Left lung (tissue), 10 donors: ENCODE measurements around the gene ADIRF. TPM values are rescaled to one million over a fixed set of nuclear protein-coding genes. Genes with fewer than 3 reads are reported as not detected.
"Not testable (repeated sequence)": the region's sequence is repeated elsewhere in the genome, so short reads cannot be mapped to it uniquely, and the experiment has no call there.

Experiments used
- ATAC-seq: fragments of 200-7000 bp; cut with Tn5 transposase; one replicate; pipeline ENCODE4 v1.9.1; 2020; ENCODE audit warnings: moderate library complexity
- DNase-seq, 4 donors: peaks; one replicate each; pipeline ENCODE4 v3.0.0-alpha.2; 2013 to 2020
- H3K27ac ChIP-seq, 2 donors: fragments of 200-600 bp; sonication (generic) in 1 of 2; one replicate each; pipeline versions ENCODE4 v1.5.0 to v1.8.0; 2020 to 2021
- H3K27me3 ChIP-seq, 2 donors: fragments of 200-600 bp; sonication (generic) in 1 of 2; one replicate each; pipeline versions ENCODE4 v1.5.0 to v1.8.0; 2020 to 2021
- H3K36me3 ChIP-seq, 2 donors: fragments of 200-600 bp; sonication (generic) in 1 of 2; one replicate each; pipeline versions ENCODE4 v1.5.0 to v1.8.0; 2020 to 2021
- H3K4me1 ChIP-seq, 2 donors: fragments of 200-600 bp; one replicate each; pipeline ENCODE4 v1.8.0; 2021
- H3K4me3 ChIP-seq, 2 donors: fragments of 200-600 bp; sonication (generic) in 1 of 2; one replicate each; pipeline versions ENCODE4 v1.5.0 to v1.8.0; 2020 to 2021; ENCODE audit warnings: mild to moderate bottlenecking in 1 of 2
- H3K9me3 ChIP-seq, 2 donors: fragments of 200-600 bp; sonication (generic) in 1 of 2; one replicate each; pipeline versions ENCODE4 v1.5.0 to v1.8.0; 2020 to 2021
- CTCF ChIP-seq, 2 donors: fragments of 200-600 bp; sonication (generic) in 1 of 2; IDR thresholded peaks; one replicate each; pipeline versions ENCODE4 v1.5.0 to v1.8.0; 2021; ENCODE audit warnings: antibody characterized with exemption in 2 of 2
- intact Hi-C, 2 donors: fragments of 100-400 bp; cut with DNase I; formaldehyde crosslinking; loops; one replicate each; pipeline versions ENCODE4 v1.11.2 to v1.14.2; 2022
- polyA plus RNA-seq, 6 donors: library from polyadenylated mRNA; unstranded; fragments of 120-200 nt; gene quantifications; one replicate each; pipeline ENCODE4 v1.2.1, GENCODE V29; 2013; ENCODE audit not compliant: insufficient read length in 6 of 6
- total RNA-seq, 2 donors: library from RNA; stranded (reverse); fragmentation: NEBNext Ultra II Directional; extraction: Animal tissue kit (Norgen Biotek cat#: 25700); gene quantifications; one replicate each; pipeline ENCODE4 v1.2.1, GENCODE V29; 2021
- donor health status: DM: no; HTN: yes; CAD: no.
- donor health status: DM: no; HTN: no; CAD: no.

The ADIRF gene
- total and polyA plus RNA-seq, 8 donors: 8.0 to 94.1 (median 17.9) TPM

GRCh38 chr10:86979977-86980448, 11.7 kb downstream of the ADIRF start:
- intact Hi-C loops: no loop called here
- no peak overlapping the region for H3K27ac ChIP-seq
- DNase-seq (no peak), ATAC-seq (peak; percentile 60)
- no peaks in the 10 kb centered on the region for H3K27me3 ChIP-seq
- peaks cover 0 to 3% of the 10 kb centered on the region in 2 donors for H3K4me1 ChIP-seq
- H3K4me3 ChIP-seq: no peak overlapping the region
- TF ChIP-seq CTCF (IDR thresholded peaks at IDR 0.05): no peak
- H3K9me3 ChIP-seq: no peaks in the 10 kb centered on the region
- H3K36me3 ChIP-seq: no peaks in the 10 kb centered on the region

GRCh38 chr10:86981020-86981419, 12.7 kb downstream of the ADIRF start:
- not testable (repeated sequence) for H3K27ac ChIP-seq

DNA sequence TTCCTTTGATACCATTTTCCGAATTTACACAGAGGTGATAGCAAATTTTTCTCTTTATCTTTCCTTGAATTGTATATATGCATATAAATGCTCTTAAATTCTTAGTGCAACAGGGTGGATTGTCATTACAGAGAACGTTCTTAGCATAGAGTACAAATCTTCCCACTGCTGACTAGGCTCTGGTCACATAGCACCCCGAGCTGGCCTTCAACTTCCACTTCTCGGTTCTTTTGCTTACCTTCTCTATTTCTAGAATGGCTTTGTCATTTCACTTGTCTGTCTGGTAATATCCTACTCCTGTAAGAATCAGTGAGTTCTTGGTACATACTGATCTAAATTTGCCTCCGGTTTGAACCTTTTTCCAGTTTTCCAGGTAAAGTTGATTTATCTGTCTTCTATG, 13.4 kb downstream of the ADIRF start:
- ATAC-seq (no peak), DNase-seq (no peak)
- H3K27me3 ChIP-seq: no peaks in the 10 kb centered on the region
- H3K4me1 ChIP-seq: peaks cover 0 to 3% of the 10 kb centered on the region in 2 donors
- no peaks in the 10 kb centered on the region for H3K36me3 ChIP-seq
- no peak overlapping the region for H3K4me3 ChIP-seq
- H3K27ac ChIP-seq: no peak overlapping the region
- no peak for TF ChIP-seq CTCF (IDR thresholded peaks at IDR 0.05)
- intact Hi-C loops: no loop called here
- no peaks in the 10 kb centered on the region for H3K9me3 ChIP-seq

More at GRCh38 chr10:86981020-86981419, 12.7 kb downstream of the ADIRF start:
- H3K9me3 ChIP-seq, intact Hi-C loops, ATAC-seq, H3K4me1 ChIP-seq, H3K36me3 ChIP-seq, H3K27me3 ChIP-seq, DNase-seq, H3K4me3 ChIP-seq: not testable (repeated sequence)

GRCh38 chr10:86984498-86984897, 16.2 kb downstream of the ADIRF start:
- intact Hi-C loops: not testable (repeated sequence)

DNA sequence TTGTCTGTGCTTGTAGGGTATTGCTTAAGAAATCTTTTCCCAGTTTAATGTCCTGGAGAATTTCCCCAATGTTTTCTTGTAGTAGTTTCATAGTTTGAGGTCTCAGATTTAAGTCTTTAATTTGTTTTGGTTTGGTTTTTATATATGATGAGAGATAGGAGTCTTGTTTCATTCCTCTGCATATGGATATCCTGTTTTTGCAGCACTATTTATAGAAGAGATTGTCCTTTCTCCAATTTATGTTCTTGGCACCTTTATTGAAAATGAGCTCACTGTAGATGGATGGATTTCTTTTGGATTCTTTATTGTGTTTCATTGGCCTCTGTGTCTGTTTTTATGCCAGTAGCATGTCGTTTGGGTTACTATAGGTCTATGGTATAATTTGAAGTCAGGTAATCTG, 20.2 kb downstream of the ADIRF start:
- no peaks in the 10 kb centered on the region for H3K4me1 ChIP-seq
- no peaks in the 10 kb centered on the region for H3K27me3 ChIP-seq
- DNase-seq (no peak), ATAC-seq (no peak)
- no peak overlapping the region for H3K4me3 ChIP-seq
- no peak overlapping the region for H3K27ac ChIP-seq
- TF ChIP-seq CTCF (IDR thresholded peaks at IDR 0.05): no peak
- no peaks in the 10 kb centered on the region for H3K9me3 ChIP-seq
- no peaks in the 10 kb centered on the region for H3K36me3 ChIP-seq
- intact Hi-C loops: no loop called here

More at GRCh38 chr10:86984498-86984897, 16.2 kb downstream of the ADIRF start:
- H3K27ac ChIP-seq, DNase-seq, H3K36me3 ChIP-seq, H3K27me3 ChIP-seq, H3K4me1 ChIP-seq, ATAC-seq, H3K4me3 ChIP-seq, H3K9me3 ChIP-seq: not testable (repeated sequence)

DNA sequence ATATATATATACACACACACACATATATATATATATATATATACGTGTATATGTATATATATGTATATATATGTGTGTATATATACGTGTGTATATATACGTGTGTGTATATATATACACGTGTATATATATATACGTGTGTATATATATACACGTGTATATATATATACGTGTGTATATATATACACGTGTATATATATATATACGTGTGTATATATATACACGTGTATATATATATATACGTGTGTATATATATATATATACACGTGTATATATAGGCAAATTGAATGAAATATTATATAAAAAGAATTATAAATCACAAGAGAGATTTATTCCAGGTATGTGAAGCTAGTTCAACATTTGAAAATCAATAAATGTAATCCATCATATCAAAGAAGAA, 23.1 kb downstream of the ADIRF start:
- DNase-seq, ATAC-seq, H3K27ac ChIP-seq, H3K9me3 ChIP-seq, H3K27me3 ChIP-seq, H3K4me1 ChIP-seq, intact Hi-C loops, H3K36me3 ChIP-seq, H3K4me3 ChIP-seq: not testable (repeated sequence)

DNA sequence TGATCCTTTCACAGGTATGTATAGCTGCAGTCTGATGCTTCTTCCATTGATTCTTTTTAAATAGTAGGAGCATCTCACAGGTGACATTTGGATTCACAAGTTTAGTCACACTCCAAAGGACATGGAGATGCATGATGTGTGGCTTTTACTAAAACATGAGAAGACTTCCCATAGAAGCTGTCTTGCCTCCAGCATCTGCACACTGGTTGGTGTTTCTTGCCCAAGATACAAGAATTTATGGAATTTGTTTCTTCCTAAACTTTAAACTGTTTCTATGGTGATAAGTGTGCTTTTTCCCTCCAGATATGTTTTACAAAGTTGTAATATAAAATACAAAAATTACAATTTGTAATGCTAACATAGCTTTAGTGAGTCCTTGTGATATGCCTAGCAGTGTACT, 24.2 kb downstream of the ADIRF start:
- H3K27ac ChIP-seq: no peak overlapping the region
- H3K9me3 ChIP-seq: no peaks in the 10 kb centered on the region
- no peaks in the 10 kb centered on the region for H3K27me3 ChIP-seq
- ATAC-seq: no peak
- no peak for TF ChIP-seq CTCF (IDR thresholded peaks at IDR 0.05)
- H3K36me3 ChIP-seq: no peaks in the 10 kb centered on the region
- H3K4me3 ChIP-seq: no peak overlapping the region
- DNase-seq: no peak
- H3K4me1 ChIP-seq: no peaks in the 10 kb centered on the region
- intact Hi-C loops: no loop called here
